Stimulated activated CD8-positive, alpha-beta memory T cell treated with anti-CD3 and anti-CD28 coated beads, Interleukin-12 subunit alpha, Interleukin-12 subunit beta, amount 100 ng/mL, for 4 hours (primary cell): ENCODE data around the gene CIC.
"Not testable (repeated sequence)": the region's sequence is repeated elsewhere in the genome, so short reads cannot be mapped to it uniquely, and the experiment has no call there.

ENCODE experiments used
- DNase-seq: peaks from one replicate; pipeline ENCODE4 v3.0.0-alpha.2; 2020; ENCODE audit warnings: low read depth

Gene CIC

GRCh38 chr19:42313096-42313839 lies 44.2 kb downstream of the CIC start, which contains the start of gene TMEM145:
Gene TMEM145 (plus strand): TSS chr19:42313309. CDS start chr19:42313377, 68 bp downstream.
- no peak for DNase-seq

- DNase-seq = no peak
Observed at GRCh38 chr19:42313840-42314755, 45.0 kb downstream of the CIC start.

GRCh38 chr19:42315024-42315423 lies 46.0 kb downstream of the CIC start:
- DNase-seq = no peak

- DNase-seq = no peak
Observed at GRCh38 chr19:42316223-42317211, 47.5 kb downstream of the CIC start.

GRCh38 chr19:42317535-42317934 lies 48.5 kb downstream of the CIC start:
- no peak for DNase-seq

- DNase-seq = no peak
Observed at GRCh38 chr19:42322305-42322704, 53.3 kb downstream of the CIC start.

GRCh38 chr19:42323473-42323851 lies 54.4 kb downstream of the CIC start:
- DNase-seq = no peak

- DNase-seq = no peak
Observed at GRCh38 chr19:42323852-42324654, 55.0 kb downstream of the CIC start.

- DNase-seq = no peak
Observed at GRCh38 chr19:42324655-42325307, 55.7 kb downstream of the CIC start.

- DNase-seq = peak; percentile 96
Observed at GRCh38 chr19:42325308-42325895, 56.4 kb downstream of the CIC start, which contains the start of gene MEGF8. Gene MEGF8 (plus strand): TSS chr19:42325635. CDS start chr19:42326244, 609 bp downstream.

GRCh38 chr19:42325896-42326771 lies 57.1 kb downstream of the CIC start:
- DNase-seq = no peak

- DNase-seq = no peak
Observed at GRCh38 chr19:42326969-42327368, 57.9 kb downstream of the CIC start.

- DNase-seq = no peak
Observed at GRCh38 chr19:42327381-42327780, 58.3 kb downstream of the CIC start.

- DNase-seq = no peak
Observed at GRCh38 chr19:42328106-42328505, 59.1 kb downstream of the CIC start.

GRCh38 chr19:42328854-42329253 lies 59.8 kb downstream of the CIC start:
- no peak for DNase-seq

GRCh38 chr19:42330241-42330711 lies 61.2 kb downstream of the CIC start:
- no peak for DNase-seq

GRCh38 chr19:42331333-42331732 lies 62.3 kb downstream of the CIC start:
- not testable (repeated sequence) for DNase-seq

GRCh38 chr19:42332059-42332458 lies 63.0 kb downstream of the CIC start:
- DNase-seq = no peak

- no peak for DNase-seq
Observed at GRCh38 chr19:42333018-42333417, 64.0 kb downstream of the CIC start.
